OCI-LY1 (cell line): ENCODE data around the gene TLE4.

Source experiments
- H2AFZ ChIP-seq: fragments of 200-600 bp; sonication (generic), shearing (Covaris generic); 2 replicates; pipeline ENCODE4 v1.6.0; 2014; ENCODE audit warnings: antibody characterized with exemption, mild to moderate bottlenecking, low read length
- H3F3A ChIP-seq: fragments of 200-600 bp; sonication (generic), shearing (Covaris generic); 2 replicates; pipeline ENCODE4 v1.6.0; 2014; ENCODE audit warnings: mild to moderate bottlenecking, antibody characterized with exemption, low read length, moderate library complexity; ENCODE audit not compliant: insufficient read depth
- H3K27ac ChIP-seq: fragments of 200-600 bp; sonication (generic); 2 replicates; pipeline ENCODE4 v1.5.1; 2014; ENCODE audit warnings: low read length, mixed run types, mild to moderate bottlenecking, low read depth; ENCODE audit not compliant: poor library complexity, severe bottlenecking
- H3K27me3 ChIP-seq: fragments of 200-600 bp; sonication (generic); 2 replicates; pipeline ENCODE4 v1.6.0; 2014; ENCODE audit warnings: antibody characterized with exemption, mild to moderate bottlenecking, low read length, moderate library complexity; ENCODE audit not compliant: insufficient read depth
- H3K36me3 ChIP-seq: fragments of 200-600 bp; sonication (generic); 2 replicates; pipeline ENCODE4 v1.6.1; 2014; ENCODE audit warnings: mild to moderate bottlenecking, antibody characterized with exemption, low read length, moderate library complexity, mixed read lengths; ENCODE audit not compliant: insufficient read depth
- H3K4me1 ChIP-seq: fragments of 200-600 bp; sonication (generic); 2 replicates; pipeline ENCODE4 v1.5.1; 2014; ENCODE audit warnings: mild to moderate bottlenecking, low read length, moderate library complexity; ENCODE audit not compliant: insufficient read depth, severe bottlenecking
- H3K4me2 ChIP-seq: fragments of 200-600 bp; sonication (generic), shearing (Covaris generic); 2 replicates; pipeline ENCODE4 v1.6.1; 2014; ENCODE audit warnings: low read length
- H3K4me3 ChIP-seq: fragments of 200-600 bp; sonication (generic); 2 replicates; pipeline ENCODE4 v1.5.1; 2014; ENCODE audit warnings: low read length, low read depth, mild to moderate bottlenecking, mixed read lengths; ENCODE audit not compliant: poor library complexity, severe bottlenecking
- H3K79me2 ChIP-seq: fragments of 200-600 bp; shearing (Covaris generic); 2 replicates; pipeline ENCODE4 v1.6.1; 2016; ENCODE audit warnings: mixed run types, low read length, mixed read lengths; ENCODE audit not compliant: insufficient read depth
- H3K9ac ChIP-seq: fragments of 200-600 bp; sonication (generic), shearing (Covaris generic); 2 replicates; pipeline ENCODE4 v1.6.1; 2014; ENCODE audit warnings: mild to moderate bottlenecking, low read length, mixed read lengths
- H3K9me2 ChIP-seq: fragments of 200-600 bp; sonication (generic), shearing (Covaris generic); 2 replicates; pipeline ENCODE4 v1.6.1; 2014; ENCODE audit warnings: low read depth, mild to moderate bottlenecking, low read length, mixed read lengths
- H3K9me3 ChIP-seq: fragments of 200-600 bp; shearing (Covaris generic); 2 replicates; pipeline ENCODE4 v1.6.1; 2014; ENCODE audit warnings: low read length, mixed read lengths
- H4K20me1 ChIP-seq: fragments of 200-600 bp; sonication (generic), shearing (Covaris generic); 2 replicates; pipeline ENCODE4 v1.6.0; 2016; ENCODE audit warnings: mild to moderate bottlenecking, low read length; ENCODE audit not compliant: insufficient read depth
- EZH2 ChIP-seq: fragments of 200-600 bp; sonication (generic), shearing (Covaris generic); IDR thresholded peaks from 2 replicates; pipeline ENCODE4 v1.8.0; 2017; ENCODE audit warnings: borderline replicate concordance, mixed run types, mild to moderate bottlenecking, antibody characterized with exemption, low read length, moderate library complexity, mixed read lengths
- TF ChIP-seq, protein P1 (sequence below): fragments of 200-600 bp; sonication (generic), shearing (Covaris generic); IDR thresholded peaks from 2 replicates; pipeline ENCODE4 v1.5.1; 2017; ENCODE audit warnings: mild to moderate bottlenecking, antibody characterized with exemption, low read length, moderate library complexity, mixed read lengths

TLE4 gene

DNA sequence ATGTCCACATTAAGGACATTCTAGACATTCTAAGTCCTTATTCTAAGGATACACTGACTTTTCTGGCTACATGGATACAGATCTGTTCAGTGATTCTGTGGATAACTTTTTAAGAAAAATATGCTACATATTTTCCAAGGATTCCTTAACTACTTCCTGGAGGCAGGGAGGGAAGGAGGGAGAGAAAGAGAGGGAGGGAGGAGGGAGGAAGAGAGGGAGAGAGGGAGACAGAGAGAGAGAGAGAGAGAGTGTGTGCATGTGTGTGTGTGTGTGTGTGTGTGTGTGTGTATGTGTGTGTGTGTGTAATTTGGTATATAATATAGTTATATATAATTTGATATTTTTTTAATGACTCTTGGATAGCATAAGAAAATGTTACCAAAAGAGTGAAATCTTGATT, 109.8 kb downstream of the TLE4 start:
- H2AFZ ChIP-seq, result no peak overlapping the region
- no peaks in the 10 kb centered on the region for H3K9me3 ChIP-seq
- TF ChIP-seq, protein P1, sequence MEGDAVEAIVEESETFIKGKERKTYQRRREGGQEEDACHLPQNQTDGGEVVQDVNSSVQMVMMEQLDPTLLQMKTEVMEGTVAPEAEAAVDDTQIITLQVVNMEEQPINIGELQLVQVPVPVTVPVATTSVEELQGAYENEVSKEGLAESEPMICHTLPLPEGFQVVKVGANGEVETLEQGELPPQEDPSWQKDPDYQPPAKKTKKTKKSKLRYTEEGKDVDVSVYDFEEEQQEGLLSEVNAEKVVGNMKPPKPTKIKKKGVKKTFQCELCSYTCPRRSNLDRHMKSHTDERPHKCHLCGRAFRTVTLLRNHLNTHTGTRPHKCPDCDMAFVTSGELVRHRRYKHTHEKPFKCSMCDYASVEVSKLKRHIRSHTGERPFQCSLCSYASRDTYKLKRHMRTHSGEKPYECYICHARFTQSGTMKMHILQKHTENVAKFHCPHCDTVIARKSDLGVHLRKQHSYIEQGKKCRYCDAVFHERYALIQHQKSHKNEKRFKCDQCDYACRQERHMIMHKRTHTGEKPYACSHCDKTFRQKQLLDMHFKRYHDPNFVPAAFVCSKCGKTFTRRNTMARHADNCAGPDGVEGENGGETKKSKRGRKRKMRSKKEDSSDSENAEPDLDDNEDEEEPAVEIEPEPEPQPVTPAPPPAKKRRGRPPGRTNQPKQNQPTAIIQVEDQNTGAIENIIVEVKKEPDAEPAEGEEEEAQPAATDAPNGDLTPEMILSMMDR, result no peak
- no peak for TF ChIP-seq EZH2
- no peaks in the 10 kb centered on the region for H3K79me2 ChIP-seq
- H3K4me3 ChIP-seq, result no peak overlapping the region
- H3K27me3 ChIP-seq, result no peaks in the 10 kb centered on the region
- H3K4me1 ChIP-seq, result no peaks in the 10 kb centered on the region
- H4K20me1 ChIP-seq, result no peaks in the 10 kb centered on the region
- H3K27ac ChIP-seq, result no peak overlapping the region
- H3K36me3 ChIP-seq, result no peaks in the 10 kb centered on the region
- H3K9ac ChIP-seq, result no peak overlapping the region
- no peaks in the 10 kb centered on the region for H3F3A ChIP-seq
- no peak overlapping the region for H3K4me2 ChIP-seq
- H3K9me2 ChIP-seq, result no peaks in the 10 kb centered on the region

DNA sequence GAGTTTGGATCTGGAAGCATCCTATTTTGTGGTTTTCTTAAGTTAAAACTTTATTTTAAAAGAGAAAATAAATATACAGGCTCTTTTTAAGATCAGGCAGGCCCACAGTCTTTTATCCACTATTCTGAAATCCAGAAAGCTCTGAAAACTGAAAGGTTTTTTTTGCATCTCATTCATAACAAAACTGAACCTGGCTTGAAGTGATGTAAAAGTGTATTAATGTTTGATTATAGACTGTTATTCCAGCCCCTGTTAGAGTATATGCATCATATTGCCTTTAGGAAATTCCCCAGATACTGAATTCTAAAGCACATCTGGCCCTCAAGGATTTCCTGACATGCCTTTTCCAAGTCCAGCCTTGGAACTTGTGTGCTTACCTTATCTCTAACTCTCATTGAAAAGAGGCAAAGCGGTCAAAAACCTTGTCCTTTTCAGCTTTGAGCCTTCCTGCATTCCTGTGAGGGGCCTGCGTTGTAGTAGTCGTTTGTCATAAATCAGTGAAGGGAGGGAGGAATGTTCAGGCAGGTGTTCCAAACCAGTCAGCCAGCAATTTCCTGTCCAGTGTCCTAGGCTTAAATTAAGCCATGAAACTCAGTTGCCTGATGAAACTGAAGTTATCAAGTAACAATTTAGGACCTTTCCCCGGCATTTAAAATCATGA, 110.4 kb downstream of the TLE4 start:
- Histone ChIP-seq H3K9me3 (no peaks in the 10 kb centered on the region), H3K4me1 (no peaks in the 10 kb centered on the region), H4K20me1 (no peaks in the 10 kb centered on the region), H3F3A (no peaks in the 10 kb centered on the region), H3K4me2 (no peak overlapping the region), H3K4me3 (no peak overlapping the region), H3K9ac (no peak overlapping the region), H3K9me2 (no peaks in the 10 kb centered on the region), H3K27ac (no peak overlapping the region), H3K36me3 (no peaks in the 10 kb centered on the region), H3K27me3 (no peaks in the 10 kb centered on the region), H3K79me2 (no peaks in the 10 kb centered on the region), H2AFZ (no peak overlapping the region)
- TF ChIP-seq, protein P1, result no peak
- TF ChIP-seq EZH2, result no peak

DNA sequence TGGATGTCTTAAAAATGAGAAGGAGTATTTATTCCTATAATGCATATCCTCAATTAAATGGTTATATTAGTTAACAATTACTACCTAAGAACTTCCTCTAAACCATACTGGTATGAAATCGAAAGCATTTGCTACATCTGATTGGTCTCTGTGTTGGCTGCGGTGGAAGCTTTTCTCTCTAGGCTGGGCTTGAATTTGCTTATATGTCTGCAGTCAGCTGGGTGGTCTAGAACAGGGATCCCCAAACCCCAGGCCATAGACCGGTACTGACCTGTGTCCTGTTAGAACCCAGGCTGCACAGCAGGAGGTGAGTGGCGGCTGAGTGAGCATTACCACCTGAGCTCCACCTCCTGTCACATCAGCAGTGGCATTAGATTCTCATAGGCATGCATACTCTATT, 112.3 kb downstream of the TLE4 start:
- H3K27me3 ChIP-seq, result no peaks in the 10 kb centered on the region

More for the DNA sequence above, 112.3 kb downstream of the TLE4 start:
- no peak overlapping the region for H3K4me3 ChIP-seq
- H3K36me3 ChIP-seq, result no peaks in the 10 kb centered on the region
- TF ChIP-seq, protein P1, result no peak
- TF ChIP-seq EZH2, result no peak
- no peak overlapping the region for H3K9ac ChIP-seq
- no peak overlapping the region for H2AFZ ChIP-seq
- no peaks in the 10 kb centered on the region for H4K20me1 ChIP-seq
- no peaks in the 10 kb centered on the region for H3K4me1 ChIP-seq
- H3K79me2 ChIP-seq, result no peaks in the 10 kb centered on the region
- no peak overlapping the region for H3K27ac ChIP-seq
- H3K4me2 ChIP-seq, result no peak overlapping the region
- H3K9me2 ChIP-seq, result no peaks in the 10 kb centered on the region
- no peaks in the 10 kb centered on the region for H3K9me3 ChIP-seq
- H3F3A ChIP-seq, result no peaks in the 10 kb centered on the region
